HepG2 (cell line): Measurements from ENCODE around the gene SS18L1. TPM values are rescaled to one million over a fixed set of nuclear protein-coding genes. Genes with fewer than 3 reads are reported as not detected.

Experiments
- ATF1 ChIP-seq: IDR thresholded peaks from 2 replicates; pipeline ENCODE4 v1.6.1; 2016; ENCODE audit warnings: mild to moderate bottlenecking, control low read depth
- ATF4 ChIP-seq, 2 experiments: fragments of 450-650 bp in 1 of 2; sonication (generic) in 1 of 2; formaldehyde crosslinking; IDR thresholded peaks; 2 replicates each; pipeline versions ENCODE4 v1.5.0 to v1.8.0; 2020 to 2022; ENCODE audit warnings: mild to moderate bottlenecking in 1 of 2, missing genetic modification reagents in 1 of 2
- FOXA3 ChIP-seq: IDR thresholded peaks from 2 replicates; pipeline ENCODE4 v1.6.1; 2016; ENCODE audit warnings: missing genetic modification reagents, missing compliant biosample characterization
- GMEB2 ChIP-seq: IDR thresholded peaks from 2 replicates; pipeline ENCODE4 v1.6.1; 2016; ENCODE audit warnings: missing biosample characterization, missing genetic modification reagents, low read depth
- GTF3A ChIP-seq: sonication (generic); formaldehyde crosslinking; conservative IDR thresholded peaks from 2 replicates; pipeline ENCODE4 v1.4.0; 2020; ENCODE audit warnings: mild to moderate bottlenecking, missing genetic modification reagents
- HMGA1 ChIP-seq: sonication (generic); formaldehyde crosslinking; conservative IDR thresholded peaks from 2 replicates; pipeline ENCODE4 v1.4.0; 2020; ENCODE audit warnings: missing genetic modification reagents
- KLF11 ChIP-seq: IDR thresholded peaks from 2 replicates; pipeline ENCODE4 v1.6.1; 2016; ENCODE audit warnings: missing compliant biosample characterization
- KLF9 ChIP-seq: IDR thresholded peaks from 2 replicates; pipeline ENCODE4 v1.6.1; 2016; ENCODE audit warnings: low read depth
- MAFK ChIP-seq, 2 experiments: IDR thresholded peaks in 1 of 2; conservative IDR thresholded peaks in 1 of 2; 2 replicates each; pipeline ENCODE4 v1.6.1; 2011; ENCODE audit warnings: improper control_type of control experiment in 2 of 2, low read length in 2 of 2
- MYC ChIP-seq: sonication (generic); formaldehyde crosslinking; IDR thresholded peaks from 2 replicates; pipeline ENCODE4 v1.9.0; 2021; ENCODE audit warnings: missing genetic modification reagents, borderline replicate concordance
- POGK ChIP-seq: sonication (generic); formaldehyde crosslinking; conservative IDR thresholded peaks from 2 replicates; pipeline ENCODE4 v1.8.0; 2022; ENCODE audit warnings: mild to moderate bottlenecking, moderate library complexity, missing genetic modification reagents
- SMYD3 ChIP-seq: sonication (generic); formaldehyde crosslinking; IDR thresholded peaks from 2 replicates; pipeline ENCODE4 v1.8.1; 2023; ENCODE audit warnings: mild to moderate bottlenecking, missing genetic modification reagents
- SNAI1 ChIP-seq: sonication (generic); formaldehyde crosslinking; IDR thresholded peaks from 2 replicates; pipeline ENCODE4 v1.5.0; 2020; ENCODE audit warnings: mild to moderate bottlenecking, missing genetic modification reagents, borderline replicate concordance
- TAF1 ChIP-seq: sonication (generic); formaldehyde crosslinking; IDR thresholded peaks from 2 replicates; pipeline ENCODE4 v1.4.0; 2020; ENCODE audit warnings: missing genetic modification reagents
- TSC22D2 ChIP-seq: sonication (generic); formaldehyde crosslinking; IDR thresholded peaks from 2 replicates; pipeline ENCODE4 v1.5.1; 2020; ENCODE audit warnings: missing genetic modification reagents, mild to moderate bottlenecking, borderline replicate concordance
- ZBTB4 ChIP-seq: sonication (generic); formaldehyde crosslinking; IDR thresholded peaks from 2 replicates; pipeline ENCODE4 v1.4.0; 2020; ENCODE audit warnings: missing genetic modification reagents, mild to moderate bottlenecking, borderline replicate concordance
- ZC3H4 ChIP-seq: sonication (generic); formaldehyde crosslinking; IDR thresholded peaks from 2 replicates; pipeline ENCODE4 v1.4.0; 2020; ENCODE audit warnings: missing genetic modification reagents, borderline replicate concordance
- ZNF264 ChIP-seq: sonication (generic); formaldehyde crosslinking; IDR thresholded peaks from 2 replicates; pipeline ENCODE4 v1.4.0; 2020; ENCODE audit warnings: missing genetic modification reagents
- ZNF33B ChIP-seq: sonication (generic); formaldehyde crosslinking; IDR thresholded peaks from 2 replicates; pipeline ENCODE4 v1.5.1; 2020; ENCODE audit warnings: mild to moderate bottlenecking, missing genetic modification reagents
- ZNF34 ChIP-seq: sonication (generic); formaldehyde crosslinking; IDR thresholded peaks from 2 replicates; pipeline ENCODE4 v1.4.0; 2020; ENCODE audit warnings: mild to moderate bottlenecking, missing genetic modification reagents, borderline replicate concordance
- ZNF563 ChIP-seq: sonication (generic); formaldehyde crosslinking; IDR thresholded peaks from 2 replicates; pipeline ENCODE4 v1.8.0; 2022; ENCODE audit warnings: mild to moderate bottlenecking, moderate library complexity, missing genetic modification reagents
- ZSCAN25 ChIP-seq: sonication (generic); formaldehyde crosslinking; IDR thresholded peaks from 2 replicates; pipeline ENCODE4 v1.8.0; 2022; ENCODE audit warnings: mild to moderate bottlenecking, missing genetic modification reagents
- polyA plus RNA-seq, 8 experiments: library from polyadenylated mRNA; depleted of rRNA in 3 of 8; stranded (reverse) in 7 of 8; unstranded in 1 of 8; fragments of >200 nt; fragmentation: Illumina TruSeq in 4 of 8; extraction: Trizol in 4 of 8; gene quantifications; 2 replicates each; pipeline versions ENCODE4 v1.2.1 to v1.2.3, GENCODE V29; 2011 to 2016; ENCODE audit warnings: low read depth in 4 of 8, missing spikeins in 1 of 8, mixed read lengths in 1 of 8; ENCODE audit not compliant: insufficient read depth in 1 of 8
- total RNA-seq, 5 experiments: library from RNA; depleted of rRNA; stranded (reverse); fragments of >200 nt; fragmentation: Illumina TruSeq; extraction: Trizol; gene quantifications; 2 replicates each; pipeline ENCODE4 v1.2.3, GENCODE V29; 2016; ENCODE audit warnings: low read depth in 1 of 5

The SS18L1 gene
- total and polyA plus RNA-seq, 2 of the 13 experiments (the other 11 are each of a cell fraction or from before 2014, with no cell fraction given): 17.8 to 27.6 TPM

- TF ChIP-seq KLF11 (CRISPR knock-in tag): no peak
- TF ChIP-seq ZNF264 (CRISPR knock-in tag): no peak
- TF ChIP-seq ZBTB4 (CRISPR knock-in tag): no peak
- no peak for TF ChIP-seq ZC3H4
- TF ChIP-seq KLF9 (CRISPR knock-in tag): no peak; the same call in 1 of the 2 replicates
- TF ChIP-seq GTF3A (CRISPR knock-in tag): no peak
- TF ChIP-seq MAFK (conservative IDR thresholded peaks at IDR 0.05 in 1 of 2, IDR thresholded peaks at IDR 0.05 in 1 of 2; ENCODE audit: low read length in 2 of 2): no peak
- TF ChIP-seq TAF1 (CRISPR knock-in tag): peak; percentile 60; the same call in 1 of the 2 replicates
- TF ChIP-seq ATF4 (CRISPR knock-in tag; IDR thresholded peaks at IDR 0.05): peak in 1 of 2 experiments; percentile 55; a peak in 1 of 4 replicates
- no peak for TF ChIP-seq ATF1 (CRISPR knock-in tag)
- TF ChIP-seq GMEB2 (CRISPR knock-in tag): peak; percentile 75
- TF ChIP-seq HMGA1 (CRISPR knock-in tag): no peak
- 0 out of 2 replicates have a peak, but pooled peaks have one; percentile 49 for TF ChIP-seq ZNF34 (CRISPR knock-in tag)
- TF ChIP-seq POGK: peak; percentile 84
- TF ChIP-seq SNAI1: no peak
- no peak; the same call in 1 of the 2 replicates for TF ChIP-seq FOXA3
- TF ChIP-seq ZNF33B (CRISPR knock-in tag): 0 out of 2 replicates have a peak, but pooled peaks have one; percentile 1
- TF ChIP-seq MYC (CRISPR knock-in tag): peak; percentile 69
- 0 out of 2 replicates have a peak, but pooled peaks have one; percentile 12 for TF ChIP-seq TSC22D2 (CRISPR knock-in tag)
- no peak for TF ChIP-seq SMYD3 (CRISPR knock-in tag)
- TF ChIP-seq ZNF563 (CRISPR knock-in tag): peak; percentile 53
- TF ChIP-seq ZSCAN25: no peak
Observed at GRCh38 chr20:62121776-62122653, 21.6 kb upstream of the SS18L1 start, which contains the start of gene LSM14B (continued).
